T-cell (primary cell): ENCODE results near the gene FIZ1. TPM values are rescaled to one million over a fixed set of nuclear protein-coding genes. Genes with fewer than 3 reads are reported as not detected.
"Not testable (repeated sequence)": the region's sequence is repeated elsewhere in the genome, so short reads cannot be mapped to it uniquely, and the experiment has no call there.

Source experiments
- ATAC-seq, 4 experiments: fragments of 200-7000 bp in 3 of 4; fragments of 150-1000 bp in 1 of 4; cut with Tn5 transposase; replicated peaks in 1 of 4; 1 replicate in 3 of 4; 2 replicates in 1 of 4; pipeline ENCODE4 v1.10.0; 2021; ENCODE audit warnings: moderate library complexity in 3 of 4, mild to moderate bottlenecking in 2 of 4, moderate number of reproducible peaks in 1 of 4
- CTCF ChIA-PET, 2 donors: fragments of 300-600 bp; sonication (Branson Sonifier 250); formaldehyde crosslinking; loops; one replicate each; lab custom pipeline; 2022; ENCODE audit warnings: antibody characterized with exemption in 2 of 2; lab: Charles Lee
- POLR2A ChIA-PET, 2 donors: fragments of 300-600 bp; sonication (Branson Sonifier 250); formaldehyde crosslinking; loops; one replicate each; lab custom pipeline; 2022; ENCODE audit warnings: antibody characterized with exemption in 2 of 2; lab: Charles Lee
- DNase-seq, 35 experiments: peaks; one replicate each; pipeline versions ENCODE4 v3.0.0 to v3.0.0-alpha.2; 2013 to 2023
- H3K27ac ChIP-seq: one replicate; pipeline ENCODE4 v1.5.1; 2013; ENCODE audit warnings: low read length
- H3K27me3 ChIP-seq, 2 experiments: replicated peaks in 1 of 2; 1 replicate in 1 of 2; 2 replicates in 1 of 2; pipeline versions ENCODE4 v1.6.1 to v1.7.0; 2013; ENCODE audit warnings: low read length in 1 of 2, mixed read lengths in 1 of 2; ENCODE audit not compliant: control insufficient read depth in 2 of 2, insufficient read depth in 2 of 2; ENCODE audit errors: extremely low read depth in 1 of 2
- H3K36me3 ChIP-seq, 2 donors: 1 replicate in 1 of 2; 2 replicates in 1 of 2; pipeline versions ENCODE4 v1.6.1 to v1.7.0; 2013; ENCODE audit warnings: low read length in 1 of 2; ENCODE audit not compliant: control insufficient read depth in 2 of 2, insufficient read depth in 1 of 2; ENCODE audit errors: extremely low read depth in 1 of 2
- H3K4me1 ChIP-seq, 2 experiments: 1 replicate in 1 of 2; 2 replicates in 1 of 2; pipeline versions ENCODE4 v1.6.1 to v1.7.0; 2013; ENCODE audit warnings: low read length in 2 of 2, mixed read lengths in 1 of 2; ENCODE audit not compliant: insufficient read depth in 2 of 2, control insufficient read depth in 1 of 2; ENCODE audit errors: extremely low read depth in 1 of 2
- H3K4me3 ChIP-seq, 2 donors: 1 replicate in 1 of 2; 2 replicates in 1 of 2; pipeline versions ENCODE4 v1.5.1 to v1.7.0; 2013; ENCODE audit warnings: mild to moderate bottlenecking in 2 of 2, low read length in 1 of 2, moderate library complexity in 1 of 2; ENCODE audit not compliant: control insufficient read depth in 1 of 2; ENCODE audit errors: extremely low read depth in 1 of 2
- H3K9me3 ChIP-seq: 2 replicates; pipeline ENCODE4 v1.7.0; 2013
- H3K27ac Mint-ChIP-seq, 2 donors: one replicate each; pipeline ENCODE4 v1.8.0; 2020 to 2021; ENCODE audit warnings: mild to moderate bottlenecking in 2 of 2, mixed read lengths in 2 of 2
- H3K27me3 Mint-ChIP-seq, 2 donors: one replicate each; pipeline ENCODE4 v1.8.0; 2021 to 2022; ENCODE audit warnings: mixed read lengths in 2 of 2
- H3K36me3 Mint-ChIP-seq: one replicate; pipeline ENCODE4 v1.8.0; 2021; ENCODE audit warnings: mixed read lengths
- H3K4me1 Mint-ChIP-seq, 3 donors: one replicate each; pipeline ENCODE4 v1.8.0; 2020 to 2022; ENCODE audit warnings: mixed read lengths in 3 of 3, mild to moderate bottlenecking in 1 of 3
- H3K4me3 Mint-ChIP-seq, 3 donors: one replicate each; pipeline ENCODE4 v1.8.0; 2020 to 2022; ENCODE audit warnings: mild to moderate bottlenecking in 3 of 3, mixed read lengths in 3 of 3, moderate library complexity in 3 of 3
- H3K9me3 Mint-ChIP-seq, 3 donors: one replicate each; pipeline ENCODE4 v1.8.0; 2020 to 2022; ENCODE audit warnings: mixed read lengths in 3 of 3
- WGBS: methylation state at CpG from one replicate; pipeline ENCODE4 v1.1.5; 2013; ENCODE audit warnings: missing lambda C conversion rate; ENCODE audit not compliant: insufficient coverage; 5-methylcytosine and 5-hydroxymethylcytosine counted together
- total RNA-seq, 35 experiments: library from RNA in 6 of 35; stranded (reverse) in 6 of 35; fragments of 120-200 nt in 1 of 35; gene quantifications; one replicate each; pipeline versions ENCODE4 v1.2.1 to v1.2.4 and lab custom pipeline; 2013 to 2026

The FIZ1 gene
- total RNA-seq, 5 donors from 2014 or later (not counting 1 experiment from before 2014, with no cell fraction given): 9.8 to 27.7 (median 19.0) TPM

GRCh38 chr19:55583897-55584296, 15.4 kb downstream of the FIZ1 start:
- H3K9me3 Mint-ChIP-seq, POLR2A ChIA-PET, H3K27me3 Mint-ChIP-seq, H3K27ac ChIP-seq, ATAC-seq, H3K4me3 Mint-ChIP-seq, H3K27ac Mint-ChIP-seq, DNase-seq, H3K4me3 ChIP-seq, H3K36me3 ChIP-seq, H3K36me3 Mint-ChIP-seq, H3K9me3 ChIP-seq: not testable (repeated sequence)
- 67% methylated on average over 1 of the region's 8 CpGs for WGBS
- peaks cover 23 to 52% of the 10 kb centered on the region in 2 experiments for H3K4me1 ChIP-seq
- H3K27me3 ChIP-seq: peaks cover 0 to 17% of the 10 kb centered on the region in 2 experiments
- CTCF ChIA-PET: interaction anchor here (0.5 to 1.3 kb wide), 5 partner anchors 21 to 1472 kb away, joined by 3 to 9 read pairs (median 3); partner anchors contain the start of gene ZNF865 (in 1 of the 2)
- peaks cover 39 to 48% (median 48%) of the 10 kb centered on the region in 3 donors for H3K4me1 Mint-ChIP-seq

- POLR2A ChIA-PET, H3K27me3 Mint-ChIP-seq, H3K9me3 ChIP-seq, H3K27ac ChIP-seq, H3K9me3 Mint-ChIP-seq, H3K4me3 ChIP-seq, H3K36me3 ChIP-seq, H3K36me3 Mint-ChIP-seq, ATAC-seq, DNase-seq: not testable (repeated sequence)
- 60% methylated on average over 1 of the region's 4 CpGs for WGBS
- Histone ChIP-seq H3K27me3 (peaks cover 0 to 13% of the 10 kb centered on the region in 2 experiments), H3K4me1 (peaks cover 19 to 42% of the 10 kb centered on the region in 2 experiments)
- Mint-ChIP-seq H3K4me1 (peaks cover 36 to 45% (median 39%) of the 10 kb centered on the region in 3 donors), H3K4me3 (peak overlapping the region; percentile 29 to 89 (median 39)), H3K27ac (peak overlapping the region; percentile 54 to 88)
- CTCF ChIA-PET: interaction anchor here in 1 of 2 donors (0.6 to 0.9 kb wide), 2 partner anchors 43 to 283 kb away, joined by 3 to 5 read pairs; partner anchors contain the start of gene ZNF784
Observed at GRCh38 chr19:55582284-55582683, 17.0 kb downstream of the FIZ1 start.

- Histone ChIP-seq H3K27ac (peak overlapping the region; percentile 75), H3K27me3 (peaks cover 0 to 8% of the 10 kb centered on the region in 2 experiments), H3K36me3 (no peaks in the 10 kb centered on the region), H3K9me3 (no peaks in the 10 kb centered on the region), H3K4me3 (no peak overlapping the region), H3K4me1 (peaks cover 15 to 37% of the 10 kb centered on the region in 2 experiments)
- CTCF ChIA-PET: interaction anchor here in 1 of 2 donors (0.9 to 1.2 kb wide), 3 partner anchors 25 to 50 kb away, joined by 3 to 5 read pairs (median 4); partner anchors contain the start of gene ZNF784
- ATAC-seq (no peak), DNase-seq (no peak)
- Mint-ChIP-seq H3K27ac (peak overlapping the region; percentile 78 to 88), H3K9me3 (peaks cover 0 to 2% (median 0%) of the 10 kb centered on the region in 3 donors), H3K4me3 (peak overlapping the region; percentile 29 to 89 (median 77)), H3K36me3 (peaks cover 11% of the 10 kb centered on the region), H3K27me3 (peaks cover 0 to 2% of the 10 kb centered on the region in 2 donors), H3K4me1 (peaks cover 31 to 44% (median 35%) of the 10 kb centered on the region in 3 donors)
- POLR2A ChIA-PET: no interaction called here
- WGBS: 67% methylated on average over 5 of the region's 6 CpGs
Observed at GRCh38 chr19:55581823-55582223, 17.5 kb downstream of the FIZ1 start.

- CTCF ChIA-PET: interaction anchor here in 1 of 2 donors (1.2 kb wide), 2 partner anchors 25 to 51 kb away, joined by 3 to 4 read pairs; no protein-coding TSS in a partner anchor
- ATAC-seq (no peak), DNase-seq (peak in 1 of 35 experiments; percentile 40)
- peaks cover 11 to 32% of the 10 kb centered on the region in 2 experiments for H3K4me1 ChIP-seq
- peaks cover 0 to 2% of the 10 kb centered on the region in 2 donors for H3K27me3 Mint-ChIP-seq
- peak overlapping the region; percentile 78 to 88 for H3K27ac Mint-ChIP-seq
- no peaks in the 10 kb centered on the region for H3K9me3 ChIP-seq
- WGBS: 55% methylated on average over 8 of the region's 12 CpGs
- H3K36me3 Mint-ChIP-seq: peaks cover 13% of the 10 kb centered on the region
- peaks cover 0 to 2% (median 0%) of the 10 kb centered on the region in 3 donors for H3K9me3 Mint-ChIP-seq
- peak overlapping the region; percentile 75 for H3K27ac ChIP-seq
- H3K27me3 ChIP-seq: peaks cover 0 to 5% of the 10 kb centered on the region in 2 experiments
- POLR2A ChIA-PET: no interaction called here
- no peaks in the 10 kb centered on the region for H3K36me3 ChIP-seq
- peak overlapping the region; percentile 77 to 89 (median 81) for H3K4me3 Mint-ChIP-seq
- H3K4me3 ChIP-seq: peak overlapping the region; percentile 71 to 75
- peaks cover 27 to 38% (median 29%) of the 10 kb centered on the region in 3 donors for H3K4me1 Mint-ChIP-seq
Observed at GRCh38 chr19:55581145-55581822, 18.0 kb downstream of the FIZ1 start.

- ATAC-seq: peak; percentile 69 to 77 (median 72)
- Histone ChIP-seq H3K9me3 (no peaks in the 10 kb centered on the region), H3K4me1 (peaks cover 8 to 26% of the 10 kb centered on the region in 2 experiments), H3K36me3 (no peaks in the 10 kb centered on the region), H3K4me3 (peak within 1 kb of the TSS; percentile 71 to 75), H3K27me3 (no peaks in the 10 kb centered on the region), H3K27ac (peak within 1 kb of the TSS; percentile 75)
- Mint-ChIP-seq H3K4me3 (peak within 1 kb of the TSS; percentile 81 to 89 (median 83)), H3K4me1 (peaks cover 24 to 32% (median 24%) of the 10 kb centered on the region in 3 donors), H3K27me3 (peaks cover 0 to 2% of the 10 kb centered on the region in 2 donors), H3K27ac (peak within 1 kb of the TSS; percentile 87 to 94), H3K36me3 (peaks cover 13% of the 10 kb centered on the region), H3K9me3 (peaks cover 0 to 2% (median 0%) of the 10 kb centered on the region in 3 donors)
- ChIA-PET POLR2A (interaction anchor here in 1 of 2 donors (0.7 kb wide), 1 partner anchor 77 kb away, joined by 10 read pairs; no protein-coding TSS in a partner anchor), CTCF (interaction anchor here in 1 of 2 donors (0.6 to 1.2 kb wide), 3 partner anchors 26 to 440 kb away, joined by 3 to 4 read pairs (median 3); no protein-coding TSS in a partner anchor)
- peak in 34 of 35 experiments; percentile 37 to 81 (median 60) for DNase-seq
- WGBS: 0% methylated on average over 11 of the region's 24 CpGs
Observed at GRCh38 chr19:55580628-55581144, 18.6 kb downstream of the FIZ1 start, which contains the start of gene ZNF579. Gene ZNF579 (minus strand): TSS chr19:55580848. CDS start chr19:55579639, 1,209 bp downstream.
